Neuronal stem cell (in vitro differentiated cells): ENCODE results near the gene NECTIN3.

Source experiments
- DNase-seq: peaks from one replicate; pipeline ENCODE4 v3.0.0-alpha.2; 2013; ENCODE audit warnings: low spot score
- H2AFZ ChIP-seq: one replicate; pipeline ENCODE4 v1.6.1; 2013; ENCODE audit warnings: mild to moderate bottlenecking, low read length, inconsistent platforms
- H2AK5ac ChIP-seq: 2 replicates; pipeline ENCODE4 v1.6.1; 2013; ENCODE audit warnings: low read depth, mild to moderate bottlenecking, inconsistent platforms, low read length, moderate library complexity, mixed read lengths
- H2BK120ac ChIP-seq: 2 replicates; pipeline ENCODE4 v1.6.1; 2013; ENCODE audit warnings: low read depth, mild to moderate bottlenecking, inconsistent platforms, low read length, moderate library complexity, mixed read lengths
- H2BK12ac ChIP-seq: one replicate; pipeline ENCODE4 v1.6.1; 2013; ENCODE audit warnings: low read length, inconsistent platforms
- H2BK15ac ChIP-seq: 2 replicates; pipeline ENCODE4 v1.6.1; 2013; ENCODE audit warnings: mild to moderate bottlenecking, low read length, inconsistent platforms, mixed read lengths
- H2BK5ac ChIP-seq: one replicate; pipeline ENCODE4 v1.6.1; 2013; ENCODE audit warnings: inconsistent platforms, mild to moderate bottlenecking, low read length, moderate library complexity
- H3K14ac ChIP-seq: one replicate; pipeline ENCODE4 v1.6.1; 2013; ENCODE audit warnings: low read length, inconsistent platforms
- H3K18ac ChIP-seq: 2 replicates; pipeline ENCODE4 v1.6.1; 2013; ENCODE audit warnings: low read length, inconsistent platforms
- H3K23ac ChIP-seq: 2 replicates; pipeline ENCODE4 v1.6.1; 2013; ENCODE audit warnings: low read depth, mild to moderate bottlenecking, mixed read lengths, low read length, inconsistent platforms; ENCODE audit not compliant: poor library complexity
- H3K27ac ChIP-seq: replicated peaks from 3 replicates; pipeline ENCODE4 v1.5.1; 2013; ENCODE audit warnings: low read length, inconsistent platforms
- H3K27me3 ChIP-seq, 3 experiments: 2 replicates each; pipeline ENCODE4 v1.6.1; 2013; ENCODE audit warnings: low read length in 3 of 3, mild to moderate bottlenecking in 2 of 3, inconsistent platforms in 1 of 3, low read depth in 1 of 3, mixed read lengths in 1 of 3, moderate library complexity in 1 of 3; ENCODE audit not compliant: control insufficient read depth in 3 of 3, insufficient read depth in 3 of 3
- H3K36me3 ChIP-seq, 2 donors: replicated peaks in 1 of 2; 2 replicates each; pipeline ENCODE4 v1.6.1; 2013; ENCODE audit warnings: low read length in 2 of 2; ENCODE audit not compliant: control insufficient read depth in 2 of 2, insufficient read depth in 2 of 2
- H3K4ac ChIP-seq: 2 replicates; pipeline ENCODE4 v1.6.1; 2013; ENCODE audit warnings: inconsistent platforms, mild to moderate bottlenecking, low read length, moderate library complexity
- H3K4me1 ChIP-seq, 2 donors: 1 replicate in 1 of 2; 2 replicates in 1 of 2; pipeline ENCODE4 v1.6.1; 2013; ENCODE audit warnings: low read length in 2 of 2, low read depth in 1 of 2; ENCODE audit not compliant: control insufficient read depth in 2 of 2, insufficient read depth in 1 of 2
- H3K4me2 ChIP-seq: one replicate; pipeline ENCODE4 v1.6.1; 2013; ENCODE audit warnings: mild to moderate bottlenecking, low read length, inconsistent platforms; ENCODE audit not compliant: insufficient read depth, poor library complexity, severe bottlenecking
- H3K4me3 ChIP-seq, 2 donors: 2 replicates each; pipeline ENCODE4 v1.5.1; 2013; ENCODE audit warnings: low read length in 2 of 2, mild to moderate bottlenecking in 2 of 2, inconsistent platforms in 1 of 2, moderate library complexity in 1 of 2
- H3K79me1 ChIP-seq: one replicate; pipeline ENCODE4 v1.6.1; 2013; ENCODE audit warnings: low read depth, mild to moderate bottlenecking, inconsistent platforms, low read length, moderate library complexity
- H3K9ac ChIP-seq: one replicate; pipeline ENCODE4 v1.6.1; 2013; ENCODE audit warnings: mild to moderate bottlenecking, low read depth, low read length, inconsistent platforms; ENCODE audit not compliant: poor library complexity
- H3K9me3 ChIP-seq, 2 donors: replicated peaks in 1 of 2; 2 replicates each; pipeline versions ENCODE3 to v1.6.1; 2013; ENCODE audit warnings: low read length in 2 of 2, mild to moderate bottlenecking in 2 of 2, inconsistent platforms in 1 of 2, low read depth in 1 of 2, mixed read lengths in 1 of 2, moderate library complexity in 1 of 2; ENCODE audit not compliant: control insufficient read depth in 2 of 2, insufficient read depth in 1 of 2
- H4K8ac ChIP-seq: one replicate; pipeline ENCODE4 v1.6.1; 2013; ENCODE audit warnings: low read depth, mild to moderate bottlenecking, inconsistent platforms, low read length, moderate library complexity
- H4K91ac ChIP-seq: one replicate; pipeline ENCODE4 v1.6.1; 2013; ENCODE audit warnings: low read length, low read depth, mild to moderate bottlenecking, inconsistent platforms; ENCODE audit not compliant: poor library complexity
- WGBS, 2 donors: extraction: QIAGEN DNeasy Blood & Tissue Kit; methylation state at CpG; one replicate each; pipeline ENCODE4 v1.1.7; 2013; ENCODE audit warnings: missing lambda C conversion rate in 2 of 2, mixed read lengths in 1 of 2; ENCODE audit not compliant: insufficient read length in 2 of 2, insufficient replicate concordance in 1 of 2; ENCODE audit errors: extremely low coverage in 2 of 2; 5-methylcytosine and 5-hydroxymethylcytosine counted together

Gene NECTIN3

GRCh38 chr3:111151438-111151837, 79.8 kb downstream of the NECTIN3 start:
- H2BK120ac ChIP-seq = no peak overlapping the region
- H2AFZ ChIP-seq = no peak overlapping the region
- H3K9me3 ChIP-seq = peaks cover 0 to 5% of the 10 kb centered on the region in 2 donors
- no peak overlapping the region for H2BK12ac ChIP-seq
- no peak overlapping the region for H3K27ac ChIP-seq
- H3K4me2 ChIP-seq = no peak overlapping the region
- H3K18ac ChIP-seq = no peak overlapping the region
- H3K4ac ChIP-seq = no peak overlapping the region
- no peak overlapping the region for H3K4me3 ChIP-seq
- no peak overlapping the region for H2BK15ac ChIP-seq
- H3K36me3 ChIP-seq = peaks cover 0 to 49% of the 10 kb centered on the region in 2 donors
- H3K27me3 ChIP-seq = no peaks in the 10 kb centered on the region
- no peaks in the 10 kb centered on the region for H3K79me1 ChIP-seq
- H3K23ac ChIP-seq = no peak overlapping the region
- no peak overlapping the region for H3K9ac ChIP-seq
- no peak overlapping the region for H4K8ac ChIP-seq
- no peaks in the 10 kb centered on the region for H3K4me1 ChIP-seq
- H2BK5ac ChIP-seq = no peak overlapping the region
- no peak for DNase-seq
- H4K91ac ChIP-seq = no peak overlapping the region
- H2AK5ac ChIP-seq = no peak overlapping the region
- H3K14ac ChIP-seq = no peak overlapping the region

- no peak for DNase-seq
- no peaks in the 10 kb centered on the region for H3K79me1 ChIP-seq
- whole genome bisulfite sequencing, 2 donors = no CpG with 5 or more reads among the region's 1 CpG
Measured at GRCh38 chr3:111152496-111152895, 80.9 kb downstream of the NECTIN3 start.

GRCh38 chr3:111156517-111156916, 84.9 kb downstream of the NECTIN3 start:
- Histone ChIP-seq H2BK120ac (no peak overlapping the region), H3K36me3 (peaks cover 0 to 33% of the 10 kb centered on the region in 2 donors), H3K9me3 (peaks cover 0 to 5% of the 10 kb centered on the region in 2 donors), H3K4me3 (no peak overlapping the region), H2AFZ (no peak overlapping the region), H3K18ac (no peak overlapping the region), H3K14ac (no peak overlapping the region), H2BK12ac (no peak overlapping the region), H3K4ac (no peak overlapping the region), H4K8ac (no peak overlapping the region), H3K4me1 (no peaks in the 10 kb centered on the region), H2AK5ac (no peak overlapping the region), H3K9ac (no peak overlapping the region), H2BK5ac (no peak overlapping the region), H2BK15ac (no peak overlapping the region), H3K79me1 (no peaks in the 10 kb centered on the region), H3K23ac (no peak overlapping the region), H3K4me2 (no peak overlapping the region), H4K91ac (no peak overlapping the region), H3K27me3 (no peaks in the 10 kb centered on the region), H3K27ac (no peak overlapping the region)
- no peak for DNase-seq
- WGBS, 2 donors = no CpG with 5 or more reads among the region's 2 CpGs

More at GRCh38 chr3:111152496-111152895, 80.9 kb downstream of the NECTIN3 start:
- peaks cover 0 to 50% of the 10 kb centered on the region in 2 donors for H3K36me3 ChIP-seq
- H3K27ac ChIP-seq = no peak overlapping the region
- no peak overlapping the region for H2BK120ac ChIP-seq
- H3K14ac ChIP-seq = no peak overlapping the region
- H3K9ac ChIP-seq = no peak overlapping the region
- no peak overlapping the region for H3K4me2 ChIP-seq
- H3K27me3 ChIP-seq = no peaks in the 10 kb centered on the region
- H4K91ac ChIP-seq = no peak overlapping the region
- no peak overlapping the region for H4K8ac ChIP-seq
- H3K9me3 ChIP-seq = peaks cover 0 to 5% of the 10 kb centered on the region in 2 donors
- no peak overlapping the region for H2BK12ac ChIP-seq
- H3K4me1 ChIP-seq = no peaks in the 10 kb centered on the region
- H2AFZ ChIP-seq = no peak overlapping the region
- H2AK5ac ChIP-seq = no peak overlapping the region
- H2BK5ac ChIP-seq = no peak overlapping the region
- no peak overlapping the region for H3K4me3 ChIP-seq
- H3K23ac ChIP-seq = no peak overlapping the region
- no peak overlapping the region for H3K4ac ChIP-seq
- no peak overlapping the region for H2BK15ac ChIP-seq
- no peak overlapping the region for H3K18ac ChIP-seq

- H3K9ac ChIP-seq = no peak overlapping the region
- H3K9me3 ChIP-seq = peaks cover 0 to 5% of the 10 kb centered on the region in 2 donors
- H3K4me3 ChIP-seq = no peak overlapping the region
- no peak overlapping the region for H2AFZ ChIP-seq
- H2BK15ac ChIP-seq = no peak overlapping the region
- no peak overlapping the region for H3K4me2 ChIP-seq
- H2BK5ac ChIP-seq = no peak overlapping the region
- H2BK120ac ChIP-seq = no peak overlapping the region
- no peak overlapping the region for H3K27ac ChIP-seq
- H3K79me1 ChIP-seq = no peaks in the 10 kb centered on the region
- no peak overlapping the region for H3K14ac ChIP-seq
- H3K36me3 ChIP-seq = peaks cover 0 to 25% of the 10 kb centered on the region in 2 donors
- H4K91ac ChIP-seq = no peak overlapping the region
- H3K27me3 ChIP-seq = no peaks in the 10 kb centered on the region
- no peak overlapping the region for H4K8ac ChIP-seq
- H2BK12ac ChIP-seq = no peak overlapping the region
- no peak overlapping the region for H2AK5ac ChIP-seq
- WGBS, 2 donors = no CpG with 5 or more reads among the region's 3 CpGs
- no peaks in the 10 kb centered on the region for H3K4me1 ChIP-seq
- no peak overlapping the region for H3K4ac ChIP-seq
- H3K18ac ChIP-seq = no peak overlapping the region
- DNase-seq = no peak
- H3K23ac ChIP-seq = no peak overlapping the region
Measured at GRCh38 chr3:111159391-111159790, 87.8 kb downstream of the NECTIN3 start.
